ENCODE results near the gene COMP.

Gene COMP

DNA sequence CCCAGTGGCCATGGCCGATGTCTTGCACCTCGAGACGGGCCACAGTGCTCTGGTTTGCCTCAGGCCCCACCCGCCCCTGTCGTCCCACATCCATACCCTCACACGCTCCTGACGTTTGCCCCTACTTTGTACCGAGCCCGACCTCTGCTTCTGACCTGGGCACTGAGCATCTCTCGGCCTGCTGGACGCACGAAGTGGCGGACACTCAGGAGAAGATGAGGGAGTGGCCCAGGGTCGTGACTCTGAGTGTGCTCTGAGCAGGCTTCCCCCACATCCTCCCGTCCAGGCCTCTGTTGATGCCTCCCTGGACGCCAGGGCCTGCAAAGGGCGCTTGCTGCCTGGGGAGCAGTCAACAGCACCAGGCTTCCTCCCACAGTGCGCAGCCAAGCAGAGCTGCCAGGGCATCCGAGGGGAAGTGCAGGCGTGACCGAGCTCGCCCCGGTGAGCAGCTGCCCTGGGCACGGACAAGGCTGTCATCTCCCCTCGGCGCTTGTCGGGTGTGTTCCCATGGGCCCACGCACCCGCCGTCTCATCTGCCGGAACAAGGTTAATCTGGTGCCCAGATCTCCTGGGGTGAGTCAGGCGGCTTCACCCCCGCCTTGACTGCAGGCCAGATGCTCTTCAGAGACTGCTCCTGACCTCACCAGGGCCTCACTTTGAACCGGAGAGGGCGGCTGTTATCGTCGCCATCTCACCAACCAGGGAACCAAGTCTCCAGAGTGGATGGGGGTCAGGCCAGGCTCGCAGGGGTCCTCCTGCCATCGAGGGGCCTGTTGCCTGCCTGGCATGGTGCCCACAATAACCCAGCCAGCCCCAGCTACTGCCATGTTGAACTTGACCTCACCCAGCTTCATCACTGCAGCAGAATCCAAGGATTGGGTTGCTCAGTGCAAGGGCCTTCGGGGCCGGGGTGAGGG is 27.2 kb downstream of the COMP start:
- Histone ChIP-seq H3K9ac (ENCODE audit: insufficient read length) (no peak overlapping the region), H3K36me3 (ENCODE audit: insufficient read depth, low read length) (no peaks in the 10 kb centered on the region), H3K9me3 (ENCODE audit: low read depth, low read length) (no peaks in the 10 kb centered on the region), H3K27ac (no peak overlapping the region), H3K4me3 (no peak overlapping the region)
- no peak for DNase-seq (ENCODE audit: low read depth, low spot score)
- TF ChIP-seq EZH2 (IDR thresholded peaks at IDR 0.05) = no peak

DNA sequence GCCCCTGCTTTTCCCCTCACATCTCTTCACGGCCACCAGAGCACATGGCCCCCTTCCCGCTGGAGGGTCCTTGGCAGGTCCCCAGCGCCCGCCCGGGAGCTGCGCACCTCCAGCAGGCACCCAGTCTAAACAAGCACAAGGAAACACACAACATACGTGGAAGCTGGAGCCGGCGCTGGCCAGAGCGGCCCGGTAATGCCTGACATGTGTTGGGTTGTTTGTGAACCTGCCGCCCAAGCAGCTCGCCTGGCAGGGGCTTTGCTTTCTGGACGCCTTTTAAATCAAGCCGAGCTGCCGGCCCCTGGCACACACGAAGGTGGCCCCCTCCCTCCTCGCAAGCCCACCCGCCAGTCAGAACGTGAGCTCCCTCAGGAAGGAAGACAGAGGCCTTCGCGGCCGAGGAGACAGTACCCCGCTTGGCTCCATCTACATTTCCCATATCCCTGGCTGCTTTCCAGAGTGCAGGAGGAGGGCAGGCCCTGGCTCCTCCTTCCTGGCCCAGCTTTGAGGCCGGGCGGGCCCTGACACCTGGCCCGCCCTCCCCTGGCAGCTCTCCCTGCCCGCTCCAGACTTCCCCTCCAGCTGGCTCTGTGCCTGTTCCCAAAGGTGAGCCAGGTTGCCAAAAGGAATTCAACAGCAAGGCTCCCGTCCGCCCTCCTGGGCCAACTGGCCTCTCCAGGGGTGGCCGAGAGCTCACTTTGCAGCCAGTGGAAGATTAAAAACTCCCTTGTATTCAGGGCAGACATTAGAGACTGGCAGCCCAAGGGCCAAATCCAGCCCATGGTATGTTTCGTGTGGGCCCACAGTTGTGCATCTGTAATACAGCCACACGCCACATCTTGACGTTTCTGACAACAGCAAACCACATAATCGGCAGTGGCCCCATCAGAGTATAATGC is 28.7 kb downstream of the COMP start:
- no peak overlapping the region for H3K9ac ChIP-seq (ENCODE audit: insufficient read length)
- TF ChIP-seq POLR2AphosphoS5 (IDR thresholded peaks at IDR 0.05; ENCODE audit: borderline replicate concordance, low read depth, low read length) (no peak), FOXP2 (optimal IDR thresholded peaks at IDR 0.05; ENCODE audit: control extremely low read depth, extremely low read length, insufficient read depth) (no peak), EZH2 (IDR thresholded peaks at IDR 0.05) (no peak)
- H3K9me3 ChIP-seq (ENCODE audit: low read depth, low read length) = no peaks in the 10 kb centered on the region
- no peak for DNase-seq (ENCODE audit: low read depth, low spot score)
- no peak overlapping the region for H3K27ac ChIP-seq
- no peaks in the 10 kb centered on the region for H3K36me3 ChIP-seq (ENCODE audit: insufficient read depth, low read length)
- H3K4me3 ChIP-seq = no peak overlapping the region

DNA sequence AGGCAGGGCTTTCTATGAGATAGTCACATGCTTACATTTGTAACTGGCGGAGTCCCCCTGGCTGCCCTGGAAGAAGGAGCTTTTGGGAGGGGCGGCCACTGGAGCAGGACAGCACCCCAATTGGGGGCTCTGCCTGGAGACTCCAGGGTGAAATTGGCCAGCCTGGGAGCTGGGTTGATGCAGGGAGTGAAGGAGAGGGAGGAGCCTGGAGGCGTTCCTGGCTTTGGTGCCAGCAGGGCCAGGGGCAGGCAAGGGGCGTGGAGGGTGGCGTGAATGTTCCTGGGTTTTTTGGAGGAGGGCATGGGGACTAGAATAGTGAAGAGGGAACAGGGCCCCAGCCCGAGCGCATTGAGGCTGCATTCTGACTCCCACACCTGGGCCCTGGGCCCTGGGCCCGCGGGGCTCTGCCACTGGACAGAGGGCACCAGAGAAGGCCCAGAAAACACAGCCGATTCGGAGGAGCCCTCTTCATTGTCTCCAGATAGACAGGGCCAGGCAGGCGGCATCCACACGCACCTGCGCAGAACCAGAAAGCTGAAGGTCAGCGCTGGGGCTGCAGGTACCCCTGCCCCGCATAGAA is 29.5 kb downstream of the COMP start:
- Histone ChIP-seq H3K36me3 (ENCODE audit: insufficient read depth, low read length) (no peaks in the 10 kb centered on the region), H3K9ac (ENCODE audit: insufficient read length) (no peak overlapping the region), H3K27ac (no peak overlapping the region), H3K4me3 (no peak overlapping the region), H3K9me3 (ENCODE audit: low read depth, low read length) (no peaks in the 10 kb centered on the region)
- no peak for TF ChIP-seq FOXP2 (optimal IDR thresholded peaks at IDR 0.05; ENCODE audit: control extremely low read depth, extremely low read length, insufficient read depth)
- no peak for TF ChIP-seq POLR2AphosphoS5 (IDR thresholded peaks at IDR 0.05; ENCODE audit: borderline replicate concordance, low read depth, low read length)
- no peak for TF ChIP-seq EZH2 (IDR thresholded peaks at IDR 0.05)
- no peak for DNase-seq (ENCODE audit: low read depth, low spot score)

DNA sequence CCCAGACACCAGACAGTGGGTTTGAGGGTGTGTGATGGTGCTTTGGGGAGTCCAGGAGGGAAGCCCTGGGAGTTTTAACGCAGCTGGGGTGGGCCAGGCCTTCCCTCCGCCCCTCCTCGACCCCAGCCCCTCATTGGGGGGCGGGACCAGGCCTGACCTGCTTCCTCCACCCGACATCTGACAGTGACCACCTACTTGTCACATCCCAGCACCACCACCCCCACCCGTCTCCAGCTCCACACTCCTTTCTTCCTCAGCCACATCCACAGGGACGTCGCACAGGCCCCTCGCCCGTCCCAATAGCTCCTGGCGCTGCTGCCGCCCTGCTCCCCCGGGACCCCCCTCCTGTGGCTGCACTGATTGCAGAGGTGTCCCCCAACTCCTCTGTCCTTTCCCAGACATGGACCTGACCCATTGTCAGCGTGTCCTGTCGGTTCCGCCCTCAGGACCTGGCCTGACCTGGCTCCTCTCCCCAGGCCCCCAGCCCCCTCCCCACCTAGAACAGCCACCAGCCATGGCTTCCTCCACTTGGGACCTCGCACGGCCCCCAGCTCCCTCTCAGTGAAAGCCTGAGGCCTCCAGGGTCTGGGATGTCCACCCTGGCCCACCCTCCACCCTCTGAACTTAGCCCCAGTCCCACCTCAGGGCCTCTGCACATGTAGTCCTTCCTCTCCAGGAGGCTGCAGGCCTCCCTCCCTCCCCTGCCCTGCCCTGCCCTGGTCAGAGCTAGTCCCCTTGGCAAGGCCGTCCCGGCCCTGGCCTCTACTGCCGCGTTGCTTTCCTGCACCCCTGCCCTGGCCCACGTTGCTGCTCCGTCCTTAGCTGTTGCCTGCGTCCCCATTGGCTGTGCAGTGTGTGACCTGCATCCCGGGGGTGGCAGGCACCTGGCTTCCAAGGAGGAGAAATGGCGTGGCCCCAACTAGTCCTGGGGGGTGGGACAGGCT is 30.4 kb downstream of the COMP start:
- Histone ChIP-seq H3K27ac (no peak overlapping the region), H3K36me3 (ENCODE audit: insufficient read depth, low read length) (no peaks in the 10 kb centered on the region), H3K4me3 (no peak overlapping the region), H3K9ac (ENCODE audit: insufficient read length) (no peak overlapping the region), H3K9me3 (ENCODE audit: low read depth, low read length) (no peaks in the 10 kb centered on the region)
- TF ChIP-seq EZH2 (IDR thresholded peaks at IDR 0.05) (no peak), POLR2AphosphoS5 (IDR thresholded peaks at IDR 0.05; ENCODE audit: borderline replicate concordance, low read depth, low read length) (no peak), FOXP2 (optimal IDR thresholded peaks at IDR 0.05; ENCODE audit: control extremely low read depth, extremely low read length, insufficient read depth) (no peak)
- no peak for DNase-seq (ENCODE audit: low read depth, low spot score)

DNA sequence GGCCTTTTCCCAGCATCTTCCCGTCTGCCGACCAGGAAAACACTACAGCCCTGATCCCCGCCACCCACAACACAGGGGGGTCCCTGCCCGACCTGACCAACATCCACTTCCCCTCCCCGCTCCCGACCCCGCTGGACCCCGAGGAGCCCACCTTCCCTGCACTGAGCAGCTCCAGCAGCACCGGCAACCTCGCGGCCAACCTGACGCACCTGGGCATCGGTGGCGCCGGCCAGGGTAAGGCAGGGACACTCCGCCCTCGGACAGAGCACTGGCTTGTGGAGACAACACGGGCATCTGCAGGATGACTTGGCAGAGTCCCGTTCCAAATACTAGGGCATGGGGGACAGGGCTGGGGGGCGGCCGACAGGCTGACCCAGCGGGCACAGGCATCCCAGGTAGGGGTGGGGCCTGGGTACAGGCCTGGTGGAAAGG is 31.1 kb downstream of the COMP start:
- Histone ChIP-seq H3K27ac (no peak overlapping the region), H3K4me3 (no peak overlapping the region), H3K9me3 (ENCODE audit: low read depth, low read length) (no peaks in the 10 kb centered on the region), H3K9ac (ENCODE audit: insufficient read length) (no peak overlapping the region), H3K36me3 (ENCODE audit: insufficient read depth, low read length) (no peaks in the 10 kb centered on the region)
- TF ChIP-seq POLR2AphosphoS5 (IDR thresholded peaks at IDR 0.05; ENCODE audit: borderline replicate concordance, low read depth, low read length) (no peak), EZH2 (IDR thresholded peaks at IDR 0.05) (no peak), FOXP2 (optimal IDR thresholded peaks at IDR 0.05; ENCODE audit: control extremely low read depth, extremely low read length, insufficient read depth) (no peak)
- DNase-seq (ENCODE audit: low read depth, low spot score) = no peak

DNA sequence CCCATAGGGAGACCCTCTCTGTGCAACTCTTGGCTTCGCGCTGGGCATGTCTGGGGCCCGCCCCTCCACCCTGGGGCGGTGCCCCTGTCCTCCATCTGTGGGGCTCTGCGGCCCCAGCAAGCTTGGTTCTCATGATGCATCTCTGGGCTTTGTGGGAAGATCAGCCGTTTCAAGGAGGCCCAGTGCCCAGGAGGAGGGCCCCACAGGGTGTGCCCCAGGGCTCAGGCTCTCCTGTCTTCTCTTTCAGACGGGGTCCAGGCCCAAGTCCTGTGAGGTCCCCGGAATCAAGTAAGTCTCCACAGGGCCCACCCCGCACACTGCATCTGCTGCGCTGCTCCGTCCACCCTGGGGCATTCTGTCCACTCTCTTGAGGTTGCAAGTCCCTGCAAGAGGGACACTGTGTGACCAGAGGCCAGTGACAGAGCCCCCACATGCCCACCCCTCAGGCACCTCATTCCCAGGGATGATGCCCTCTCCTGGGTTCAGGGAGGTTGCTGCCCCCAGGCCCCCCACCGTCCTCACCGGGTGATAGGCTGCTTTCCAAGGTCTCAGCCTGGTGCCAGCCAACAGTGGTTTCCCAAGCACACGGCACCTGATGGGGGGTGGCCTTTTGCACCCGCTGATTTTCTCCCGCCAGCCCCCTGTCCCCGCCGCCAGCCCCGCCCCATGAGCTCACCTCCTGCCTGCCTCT is 31.7 kb downstream of the COMP start:
- no peaks in the 10 kb centered on the region for H3K36me3 ChIP-seq (ENCODE audit: insufficient read depth, low read length)
- no peaks in the 10 kb centered on the region for H3K9me3 ChIP-seq (ENCODE audit: low read depth, low read length)
- TF ChIP-seq POLR2AphosphoS5 (IDR thresholded peaks at IDR 0.05; ENCODE audit: borderline replicate concordance, low read depth, low read length) = no peak
- TF ChIP-seq EZH2 (IDR thresholded peaks at IDR 0.05) = no peak
- TF ChIP-seq FOXP2 (optimal IDR thresholded peaks at IDR 0.05; ENCODE audit: control extremely low read depth, extremely low read length, insufficient read depth) = no peak
- no peak overlapping the region for H3K27ac ChIP-seq
- no peak overlapping the region for H3K9ac ChIP-seq (ENCODE audit: insufficient read length)
- DNase-seq (ENCODE audit: low read depth, low spot score) = no peak
- H3K4me3 ChIP-seq = no peak overlapping the region

DNA sequence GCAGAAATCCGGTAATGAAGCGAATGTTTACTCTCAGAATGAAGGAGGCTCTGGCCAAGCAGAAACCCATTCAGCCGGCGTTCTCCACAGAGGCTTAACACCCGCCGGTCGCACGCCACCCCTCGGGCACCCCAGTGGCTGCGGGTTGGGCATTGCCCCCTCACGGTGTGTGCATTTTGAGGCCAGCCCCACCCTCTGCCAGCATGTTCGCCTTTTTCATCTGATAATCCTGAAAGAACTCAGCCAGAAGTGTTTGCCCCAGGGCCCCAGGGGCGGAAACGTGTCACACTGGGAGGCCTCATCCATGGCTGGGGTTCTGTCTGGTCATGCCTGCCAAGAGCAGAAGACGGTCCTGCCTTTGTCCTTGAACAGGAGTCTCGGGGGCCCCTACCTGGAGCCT is 34.2 kb downstream of the COMP start:
- Histone ChIP-seq H3K4me3 (peak overlapping the region; percentile 58), H3K27ac (peak overlapping the region; percentile 13; the same call in 1 of the 2 replicates), H3K9me3 (ENCODE audit: low read depth, low read length) (no peaks in the 10 kb centered on the region), H3K9ac (ENCODE audit: insufficient read length) (no peak overlapping the region), H3K36me3 (ENCODE audit: insufficient read depth, low read length) (no peaks in the 10 kb centered on the region)
- DNase-seq (ENCODE audit: low read depth, low spot score) = peak; percentile 12
- TF ChIP-seq POLR2AphosphoS5 (IDR thresholded peaks at IDR 0.05; ENCODE audit: borderline replicate concordance, low read depth, low read length) = no peak
- no peak for TF ChIP-seq FOXP2 (optimal IDR thresholded peaks at IDR 0.05; ENCODE audit: control extremely low read depth, extremely low read length, insufficient read depth)
- no peak for TF ChIP-seq EZH2 (IDR thresholded peaks at IDR 0.05)

Measured in SK-N-MC (cell line).